Measurements from ENCODE around the gene VGLL3. TPM values are rescaled to one million over a fixed set of nuclear protein-coding genes. Genes with fewer than 3 reads are reported as not detected.
"Not testable (repeated sequence)": the region's sequence is repeated elsewhere in the genome, so short reads cannot be mapped to it uniquely, and the experiment has no call there.

Gene VGLL3
- polyA plus RNA-seq, 1 experiment: 27.2 TPM

- Histone ChIP-seq H3K4me3 (ENCODE audit: low read depth, low read length) (no peak overlapping the region), H3K27ac (ENCODE audit: low read depth, low read length) (no peak overlapping the region), H3K9me3 (ENCODE audit: control insufficient read depth, insufficient read depth, low read length) (no peaks in the 10 kb centered on the region), H3K27me3 (ENCODE audit: control insufficient read depth, insufficient read depth, low read length) (no peaks in the 10 kb centered on the region)
- no peak for TF ChIP-seq CTCF (IDR thresholded peaks at IDR 0.05; ENCODE audit: low read depth, low read length)
- ChIA-PET CTCF (no interaction called here), POLR2A (no interaction called here)
- no peak for DNase-seq (ENCODE audit: low read depth, low spot score)
Observed at GRCh38 chr3:86976219-86976618, 14.7 kb downstream of the VGLL3 start.

GRCh38 chr3:86974177-86974576 is 16.8 kb downstream of the VGLL3 start:
- CTCF ChIA-PET: interaction anchor here (0.7 to 1.1 kb wide), 3 partner anchors 18 to 188 kb away, joined by 3 to 4 read pairs (median 4); no protein-coding TSS in a partner anchor
- H3K27me3 ChIP-seq (ENCODE audit: control insufficient read depth, insufficient read depth, low read length); H3K4me3 ChIP-seq (ENCODE audit: low read depth, low read length); DNase-seq (ENCODE audit: low read depth, low spot score); POLR2A ChIA-PET; H3K9me3 ChIP-seq (ENCODE audit: control insufficient read depth, insufficient read depth, low read length); H3K27ac ChIP-seq (ENCODE audit: low read depth, low read length): not testable (repeated sequence)

GRCh38 chr3:86973440-86973839 is 17.5 kb downstream of the VGLL3 start:
- CTCF ChIA-PET: interaction anchor here (0.7 to 1.4 kb wide), 5 partner anchors 18 to 200 kb away, joined by 3 to 4 read pairs (median 3); no protein-coding TSS in a partner anchor
- no peaks in the 10 kb centered on the region for H3K27me3 ChIP-seq (ENCODE audit: control insufficient read depth, insufficient read depth, low read length)
- H3K4me3 ChIP-seq (ENCODE audit: low read depth, low read length): no peak overlapping the region
- no peaks in the 10 kb centered on the region for H3K9me3 ChIP-seq (ENCODE audit: control insufficient read depth, insufficient read depth, low read length)
- no peak overlapping the region for H3K27ac ChIP-seq (ENCODE audit: low read depth, low read length)
- POLR2A ChIA-PET: interaction anchor here (1.0 kb wide), 1 partner anchor 111 kb away, joined by 3 read pairs; no protein-coding TSS in a partner anchor
- DNase-seq (ENCODE audit: low read depth, low spot score): no peak
- no peak for TF ChIP-seq CTCF (IDR thresholded peaks at IDR 0.05; ENCODE audit: low read depth, low read length)

DNA sequence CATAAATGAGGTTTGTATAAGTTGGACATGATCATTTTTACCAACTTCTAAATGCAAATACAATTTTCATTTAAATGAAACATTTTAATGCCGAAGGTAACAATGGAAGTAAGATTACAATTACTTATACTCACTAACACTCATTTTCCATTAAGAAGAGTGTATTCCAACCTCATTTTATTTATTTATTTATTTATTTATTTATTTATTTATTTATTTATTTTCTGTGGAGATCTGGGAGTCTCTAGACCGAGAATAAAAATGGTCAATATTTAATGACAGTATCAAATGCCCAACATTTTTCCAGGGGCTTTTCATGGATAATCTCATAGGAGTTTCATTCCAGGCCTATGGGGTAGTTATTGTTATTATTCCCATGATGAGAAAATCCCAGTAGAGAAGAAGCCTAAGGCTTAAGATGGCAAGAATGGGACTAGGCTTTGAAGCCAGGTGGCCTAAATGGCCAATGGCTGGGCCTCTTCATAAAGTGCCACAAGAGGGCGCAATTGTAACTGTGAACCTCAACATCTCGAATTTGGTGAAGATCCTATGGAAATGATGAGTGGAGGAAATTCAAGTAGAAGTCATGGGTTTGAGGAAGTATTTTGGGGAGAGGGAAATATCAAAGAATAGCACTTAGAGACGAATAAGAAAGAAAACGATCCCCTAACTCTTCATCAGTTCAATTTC is 21.3 kb downstream of the VGLL3 start:
- POLR2A ChIA-PET: interaction anchor here (0.6 kb wide), 1 partner anchor 32 kb away, joined by 3 read pairs; no protein-coding TSS in a partner anchor
- Histone ChIP-seq H3K9me3 (ENCODE audit: control insufficient read depth, insufficient read depth, low read length) (no peaks in the 10 kb centered on the region), H3K4me3 (ENCODE audit: low read depth, low read length) (no peak overlapping the region), H3K27ac (ENCODE audit: low read depth, low read length) (no peak overlapping the region), H3K27me3 (ENCODE audit: control insufficient read depth, insufficient read depth, low read length) (no peaks in the 10 kb centered on the region)
- DNase-seq (ENCODE audit: low read depth, low spot score): no peak
- CTCF ChIA-PET: interaction anchor here (0.9 to 1.0 kb wide), 2 partner anchors 9 to 25 kb away, joined by 3 read pairs; no protein-coding TSS in a partner anchor
- peak; percentile 70 for TF ChIP-seq CTCF (IDR thresholded peaks at IDR 0.05; ENCODE audit: low read depth, low read length)

GRCh38 chr3:86968244-86968932 is 22.6 kb downstream of the VGLL3 start:
- no peak for TF ChIP-seq CTCF (IDR thresholded peaks at IDR 0.05; ENCODE audit: low read depth, low read length)
- Histone ChIP-seq H3K4me3 (ENCODE audit: low read depth, low read length) (no peak overlapping the region), H3K9me3 (ENCODE audit: control insufficient read depth, insufficient read depth, low read length) (no peaks in the 10 kb centered on the region), H3K27me3 (ENCODE audit: control insufficient read depth, insufficient read depth, low read length) (no peaks in the 10 kb centered on the region), H3K27ac (ENCODE audit: low read depth, low read length) (no peak overlapping the region)
- ChIA-PET CTCF (interaction anchor here (2.0 kb wide), 1 partner anchor 183 kb away, joined by 7 read pairs; no protein-coding TSS in a partner anchor), POLR2A (interaction anchor here (1.0 to 1.1 kb wide), 2 partner anchors 24 to 30 kb away, joined by 3 to 5 read pairs; no protein-coding TSS in a partner anchor)
- DNase-seq (ENCODE audit: low read depth, low spot score): no peak

All from AG04450 (cell line).